NCI-H1105 (cell line): ENCODE measurements around the gene INPP5F.

Experiments
- DNase-seq: peaks from one replicate; lab custom pipeline; 2025; lab: John Stamatoyannopoulos, UW

Gene INPP5F

DNA sequence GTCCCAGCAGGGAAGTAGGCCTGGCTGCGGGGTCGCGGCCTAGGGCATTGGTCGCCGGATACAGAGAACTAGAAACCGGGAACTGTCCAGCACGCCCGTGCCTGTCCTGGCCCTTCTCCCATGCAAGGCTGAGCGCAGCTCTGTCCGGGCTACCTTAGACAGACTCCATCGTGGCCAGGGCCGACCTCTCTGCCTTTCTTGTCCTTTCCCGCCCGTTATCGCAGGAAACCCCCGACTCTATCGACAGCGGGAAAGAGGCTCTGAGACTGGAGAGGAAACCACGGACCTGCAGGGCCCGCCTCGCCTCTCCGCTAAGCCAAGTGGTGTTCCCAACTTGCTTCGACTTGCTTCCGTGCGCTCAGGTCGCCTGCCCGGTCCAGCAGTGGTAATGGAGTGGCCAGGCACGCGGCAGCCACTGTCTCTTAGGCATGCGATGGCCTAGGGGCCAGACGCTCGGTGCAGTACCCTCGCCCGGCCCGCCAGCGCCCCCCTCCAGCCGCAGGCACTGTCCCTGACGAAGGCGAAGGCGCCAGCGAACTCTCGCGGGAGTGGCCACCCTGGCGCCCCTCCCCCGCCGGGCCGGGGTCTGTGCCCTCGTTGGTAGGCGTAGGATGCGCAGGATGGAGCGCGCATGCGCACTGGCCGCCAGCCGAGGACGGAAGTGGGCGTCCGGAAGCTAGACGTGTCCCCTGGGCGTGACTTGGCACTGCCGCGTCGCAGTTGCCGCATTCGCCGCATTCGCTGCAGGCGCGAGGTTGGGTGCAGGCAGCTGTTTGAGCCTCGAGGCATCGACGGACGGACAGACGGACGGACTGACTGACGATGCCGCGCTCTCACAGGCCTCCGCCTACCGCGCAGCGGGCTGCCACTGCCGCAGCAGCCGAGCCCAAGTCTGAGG, 92.4 kb downstream of the INPP5F start:
- no peak for DNase-seq

DNA sequence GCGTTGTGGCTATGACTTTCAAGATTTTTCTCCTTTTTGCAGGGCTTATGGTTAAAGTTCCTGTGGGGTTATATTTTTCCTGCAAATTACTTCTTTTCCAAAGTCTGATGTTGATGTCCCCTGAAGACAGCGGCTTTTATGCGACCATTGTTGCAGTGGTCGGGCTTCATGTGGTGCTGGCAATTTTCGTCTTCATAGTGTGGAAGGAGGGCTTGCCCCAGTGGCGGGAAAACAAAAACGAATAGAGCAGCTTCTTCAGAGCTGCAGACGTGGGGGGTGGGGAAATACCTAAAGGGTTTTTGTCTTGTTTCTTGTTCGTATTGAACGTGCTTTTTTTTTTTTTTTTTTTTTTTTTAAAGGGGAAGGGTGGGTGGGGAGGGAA, 93.0 kb downstream of the INPP5F start:
- no peak for DNase-seq

DNA sequence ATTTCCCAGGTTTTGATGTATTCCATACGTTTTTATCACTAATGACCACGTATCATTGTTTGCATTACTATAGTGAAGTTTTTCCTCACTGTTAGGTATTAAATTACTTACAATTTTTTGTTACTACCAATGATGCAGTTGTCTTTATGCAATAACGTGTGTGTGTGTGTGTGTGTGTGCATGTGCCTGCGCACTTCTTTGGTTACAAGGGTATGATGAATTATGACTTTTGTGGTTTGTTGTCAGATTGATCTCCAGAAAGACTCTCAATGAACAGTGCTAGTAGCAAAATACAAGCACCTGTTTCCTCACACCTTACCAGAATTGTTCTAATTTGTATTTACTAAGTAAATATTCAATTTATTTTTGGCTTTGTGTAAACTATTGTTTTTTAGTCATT, 95.3 kb downstream of the INPP5F start:
- no peak for DNase-seq

DNA sequence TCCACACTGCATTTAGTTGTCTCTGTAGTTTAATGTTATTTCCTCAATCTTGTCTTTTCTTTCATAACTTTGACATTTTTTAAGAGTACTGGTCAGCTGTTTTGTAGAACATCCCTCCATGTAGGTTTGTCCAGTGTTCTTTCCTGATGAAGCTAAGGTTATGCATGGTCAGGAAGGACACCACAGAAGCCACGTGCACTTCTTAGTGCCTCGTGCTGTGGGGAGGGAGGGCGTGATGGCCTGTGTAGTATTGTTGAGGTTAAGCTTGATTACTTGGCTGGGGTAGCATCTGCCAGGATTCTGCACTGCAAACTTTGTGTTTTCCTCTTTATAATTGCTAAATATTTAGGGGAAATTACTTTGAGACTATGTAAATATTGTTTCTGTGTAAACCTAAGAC, 98.4 kb downstream of the INPP5F start:
- no peak for DNase-seq

DNA sequence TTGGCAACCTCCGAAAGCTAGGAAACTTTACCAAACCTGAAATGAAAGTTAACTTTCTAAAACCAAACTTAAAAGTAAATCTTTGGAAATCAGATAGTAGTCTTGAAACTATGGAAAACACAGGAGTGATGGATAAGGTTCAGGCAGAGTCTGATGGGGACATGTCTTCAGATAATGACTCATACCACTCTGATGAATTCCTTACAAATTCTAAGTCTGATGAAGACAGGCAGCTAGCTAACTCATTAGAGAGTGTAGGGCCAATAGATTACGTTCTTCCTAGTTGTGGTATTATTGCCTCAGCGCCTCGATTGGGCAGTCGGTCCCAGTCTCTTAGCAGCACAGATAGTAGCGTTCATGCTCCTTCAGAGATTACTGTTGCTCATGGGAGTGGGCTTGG, 100.9 kb downstream of the INPP5F start:
- DNase-seq, result no peak

DNA sequence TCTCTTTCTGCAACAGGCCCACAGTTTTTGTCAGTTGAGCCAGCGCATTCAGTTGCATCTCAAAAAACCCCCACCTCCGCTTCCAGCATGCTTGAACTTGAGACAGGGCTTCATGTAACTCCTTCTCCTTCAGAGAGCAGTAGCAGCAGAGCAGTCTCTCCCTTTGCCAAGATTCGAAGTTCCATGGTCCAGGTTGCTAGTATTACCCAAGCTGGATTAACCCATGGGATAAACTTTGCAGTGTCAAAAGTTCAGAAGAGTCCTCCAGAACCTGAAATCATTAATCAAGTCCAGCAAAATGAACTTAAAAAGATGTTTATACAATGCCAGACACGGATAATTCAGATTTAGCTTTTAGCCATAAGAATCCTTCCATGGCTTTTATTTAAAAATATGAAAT, 101.6 kb downstream of the INPP5F start:
- DNase-seq, result no peak

DNA sequence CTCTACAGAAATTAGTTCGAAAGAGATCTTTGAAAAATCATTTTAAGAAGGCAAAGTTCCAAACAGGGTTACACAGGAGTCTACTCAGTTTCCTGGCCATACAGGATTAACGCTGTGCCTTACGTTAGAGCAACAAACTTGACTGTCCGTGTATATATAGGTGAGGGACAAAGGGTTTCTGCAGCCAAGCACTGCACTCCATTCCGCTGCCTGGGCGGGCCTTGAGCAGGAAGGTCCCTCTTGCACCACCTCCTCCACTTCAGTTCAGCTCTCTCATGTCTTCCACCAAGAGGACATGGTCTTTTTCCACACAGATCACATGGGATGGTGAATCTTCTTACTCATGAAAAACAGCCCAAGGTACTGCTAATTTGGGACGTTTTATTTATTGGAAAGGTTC, 103.6 kb downstream of the INPP5F start:
- no peak for DNase-seq

DNA sequence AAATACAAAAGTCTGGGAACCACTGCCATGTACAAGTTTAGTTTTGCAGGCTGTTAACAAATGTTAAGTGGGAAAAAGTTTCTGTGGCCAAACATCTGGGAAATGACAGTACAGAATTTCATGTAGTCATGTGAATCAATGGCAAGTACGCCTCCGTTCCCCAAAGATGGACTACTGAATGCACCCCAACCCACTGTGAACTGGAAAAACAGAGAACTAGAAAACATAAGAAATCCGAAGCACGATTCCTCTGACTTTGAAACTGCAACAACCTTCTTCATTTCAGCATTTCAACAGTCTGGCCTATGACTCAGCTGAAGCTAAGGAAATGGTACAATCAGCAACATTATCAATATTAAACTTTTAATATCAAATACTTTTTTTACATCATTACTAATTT, 105.0 kb downstream of the INPP5F start:
- DNase-seq, result no peak

DNA sequence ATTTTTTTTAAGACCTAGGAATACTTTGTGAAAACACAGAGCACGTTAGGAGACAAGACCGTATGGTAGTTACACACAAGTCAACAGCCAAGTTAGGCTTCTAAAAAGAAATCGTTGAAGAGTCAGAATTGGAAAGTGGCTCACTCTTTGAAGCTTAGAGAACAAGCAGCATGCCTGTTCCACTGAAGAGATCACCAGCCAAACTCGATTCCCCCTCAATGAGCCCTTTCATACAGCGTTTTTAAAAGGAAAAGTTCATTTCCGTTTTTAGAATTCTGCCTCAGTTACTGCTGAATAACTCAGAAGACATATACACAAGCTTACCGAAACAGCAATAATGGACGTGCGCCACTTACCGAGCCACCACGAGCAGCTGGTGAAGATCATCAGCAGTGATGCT, 105.8 kb downstream of the INPP5F start:
- DNase-seq, result no peak

DNA sequence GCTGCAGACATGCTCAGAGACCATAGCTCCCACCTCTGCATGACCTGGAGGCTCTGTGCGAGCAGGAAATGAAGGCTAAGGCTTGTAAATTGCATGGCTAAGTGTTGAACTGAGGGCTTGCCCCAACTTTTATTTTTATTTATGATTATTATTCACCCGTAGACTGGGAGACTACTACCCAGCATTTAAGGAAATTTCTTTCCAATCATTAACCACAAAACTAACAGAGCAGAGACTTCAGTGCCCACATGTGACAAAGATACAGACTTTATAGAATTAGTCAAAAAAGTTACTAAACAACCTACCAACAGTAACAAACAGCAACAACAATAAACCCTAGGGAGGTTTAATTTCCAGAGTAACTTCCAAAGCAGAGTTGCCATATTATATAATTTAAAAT, 107.1 kb downstream of the INPP5F start:
- DNase-seq, result no peak

DNA sequence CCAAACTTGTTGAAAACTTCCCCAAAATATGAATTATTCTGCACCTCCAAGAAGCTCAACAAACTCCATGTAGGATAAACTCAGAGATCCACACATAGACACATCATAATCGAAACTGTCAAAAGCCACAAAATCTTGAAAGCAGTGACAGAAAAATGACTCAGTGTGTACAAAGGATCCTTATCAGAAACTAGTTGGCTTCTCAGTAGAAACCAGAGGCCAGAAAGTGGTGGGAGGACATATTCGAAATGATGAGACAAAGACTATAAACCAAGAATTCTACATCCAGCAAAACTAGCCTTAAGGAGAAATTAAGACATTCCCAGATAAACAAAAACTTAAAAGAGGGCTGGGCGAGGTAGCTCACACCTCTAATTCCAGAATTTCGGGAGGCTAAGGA, 108.3 kb downstream of the INPP5F start:
- DNase-seq, result no peak

DNA sequence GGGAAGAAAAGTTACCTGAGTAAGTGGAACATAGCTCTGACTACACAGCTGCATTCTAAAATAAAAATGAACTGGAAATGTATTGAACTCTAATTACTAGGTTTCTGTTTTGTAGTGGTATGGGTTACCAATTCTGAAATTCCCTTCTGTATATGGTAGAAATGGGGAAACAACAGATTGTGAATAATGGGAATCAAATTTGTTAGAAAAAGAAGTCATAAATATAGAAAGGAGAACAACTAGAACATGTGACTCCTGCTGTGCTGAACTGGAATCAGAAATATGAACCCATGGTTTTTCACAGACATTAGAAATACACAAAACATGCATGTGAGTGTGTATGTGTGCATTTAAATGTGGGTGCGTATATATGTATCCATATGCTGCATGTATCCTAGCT, 119.8 kb downstream of the INPP5F start:
- DNase-seq, result no peak

DNA sequence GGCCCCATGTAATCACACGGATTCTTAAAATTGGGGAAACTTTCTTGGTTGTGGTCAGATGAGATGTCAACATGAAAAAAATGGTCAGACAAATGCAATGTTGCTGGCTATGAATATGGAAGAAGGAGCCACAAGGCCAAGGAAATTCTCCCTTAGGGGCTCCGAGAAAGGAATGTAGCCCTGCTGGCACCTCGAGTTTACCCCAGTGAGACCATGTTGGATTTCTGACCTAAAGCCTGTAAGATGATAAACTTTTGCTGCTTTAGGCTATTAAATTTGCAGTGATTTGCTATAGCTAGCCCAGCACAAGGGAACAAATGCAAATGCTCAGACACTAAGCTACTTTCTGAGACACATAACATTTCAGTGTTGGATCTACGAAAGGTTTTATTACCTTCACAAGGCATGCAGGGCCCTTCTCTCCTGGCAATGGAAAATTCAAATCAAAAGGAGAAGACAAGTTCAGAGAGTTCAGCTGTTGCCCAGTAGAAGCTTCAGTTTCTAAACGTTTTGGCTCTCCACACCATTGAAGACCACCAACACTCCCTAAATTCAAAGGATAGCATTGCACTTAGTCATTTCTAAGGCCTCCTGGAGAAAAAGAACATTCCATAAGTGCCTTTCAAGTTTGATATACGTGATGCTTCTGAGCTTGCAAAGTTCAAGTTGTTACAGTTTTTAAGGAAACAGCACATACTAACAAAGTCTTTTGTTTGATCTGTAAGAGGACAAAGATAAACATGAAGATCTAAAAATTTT, 123.4 kb downstream of the INPP5F start:
- no peak for DNase-seq

DNA sequence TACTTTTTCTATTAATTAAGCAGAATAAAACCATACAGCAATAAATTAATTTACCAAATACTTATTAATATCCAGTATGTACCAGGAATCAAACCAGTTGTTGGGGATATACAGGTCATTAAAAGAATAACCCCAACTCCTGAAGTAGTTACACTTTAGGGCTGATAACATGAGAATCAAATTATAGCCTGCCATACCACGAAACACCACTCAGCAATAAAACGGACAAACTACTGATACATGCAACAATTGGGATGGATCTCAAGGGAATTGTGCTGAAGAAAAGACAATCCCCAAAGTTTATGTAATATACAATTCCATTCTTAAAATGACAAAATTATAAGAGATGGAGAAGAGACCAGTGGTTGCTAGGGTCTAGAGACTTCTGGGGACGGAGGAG, 124.1 kb downstream of the INPP5F start:
- DNase-seq, result no peak

DNA sequence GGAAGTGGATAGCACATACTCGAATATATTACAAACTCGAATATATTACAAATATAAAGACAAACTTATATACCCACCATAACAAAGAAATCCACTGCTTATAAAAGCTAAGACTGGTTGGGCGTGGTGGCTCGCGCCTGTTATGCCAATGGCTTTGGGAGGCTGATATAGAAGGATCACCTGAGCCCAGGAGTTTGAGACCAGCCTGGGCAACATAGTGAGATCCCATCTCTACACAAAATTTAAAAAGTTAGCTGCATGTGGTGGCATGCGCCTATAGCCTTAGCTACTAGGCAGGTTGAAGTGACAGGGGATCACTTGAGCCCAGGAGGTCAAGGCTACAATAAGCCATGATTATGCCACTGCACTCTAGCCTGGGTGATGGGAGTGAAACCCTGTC, 126.4 kb downstream of the INPP5F start:
- no peak for DNase-seq

DNA sequence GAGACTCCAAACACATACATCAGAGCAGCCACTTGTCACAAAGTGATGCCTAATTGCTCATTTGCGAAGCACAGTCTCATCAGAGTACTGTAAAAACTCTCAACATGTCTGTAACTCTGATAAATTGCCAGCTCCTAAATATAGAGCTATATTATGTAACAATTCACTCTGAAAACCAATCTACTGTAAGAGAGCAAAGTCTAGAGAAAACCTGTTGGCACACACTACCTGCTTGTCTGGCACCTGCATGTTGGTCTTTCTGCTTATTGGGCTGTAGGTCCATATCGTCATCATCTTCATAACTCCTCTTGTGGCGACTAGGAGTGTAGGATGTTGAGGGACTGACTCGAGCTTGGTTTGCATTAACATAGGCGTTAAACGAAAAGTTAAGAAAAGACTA, 127.0 kb downstream of the INPP5F start:
- no peak for DNase-seq

DNA sequence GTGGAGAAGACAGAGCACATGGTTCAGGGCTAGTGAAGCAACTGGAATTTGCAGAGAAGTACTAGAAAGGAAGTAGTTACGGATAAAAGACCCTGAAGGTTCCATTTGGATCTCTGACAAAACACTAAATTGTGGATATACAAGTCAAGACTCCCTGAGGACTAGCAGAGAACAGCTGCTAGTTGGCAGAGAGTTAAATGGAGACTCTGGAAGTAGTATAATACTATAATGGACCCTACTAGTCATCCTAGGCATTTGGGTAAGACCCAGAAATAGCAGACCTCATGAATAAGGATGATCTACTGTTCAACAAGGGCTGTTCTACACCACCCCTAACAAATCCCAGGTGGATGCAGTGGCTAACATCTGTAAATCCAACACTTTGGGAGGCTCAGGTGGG, 127.7 kb downstream of the INPP5F start:
- no peak for DNase-seq

DNA sequence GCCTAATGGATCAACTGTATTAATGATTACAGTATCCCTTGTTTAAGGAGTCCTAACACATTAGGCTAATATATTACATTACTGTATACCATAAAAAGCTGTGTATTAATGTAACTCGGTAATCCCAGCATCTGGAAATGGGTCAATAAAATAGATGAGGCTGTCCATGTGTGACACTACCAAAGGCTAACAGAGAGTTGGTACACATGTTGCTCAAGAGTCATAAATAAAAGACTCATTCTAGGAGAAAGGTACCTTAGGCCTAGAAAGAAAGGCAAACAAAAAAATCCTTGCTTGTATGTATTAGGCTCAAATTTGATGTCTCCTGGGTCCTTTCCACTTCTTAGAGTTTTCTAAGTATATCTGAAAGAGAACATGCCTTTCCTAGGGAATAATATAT, 132.2 kb downstream of the INPP5F start:
- no peak for DNase-seq

DNA sequence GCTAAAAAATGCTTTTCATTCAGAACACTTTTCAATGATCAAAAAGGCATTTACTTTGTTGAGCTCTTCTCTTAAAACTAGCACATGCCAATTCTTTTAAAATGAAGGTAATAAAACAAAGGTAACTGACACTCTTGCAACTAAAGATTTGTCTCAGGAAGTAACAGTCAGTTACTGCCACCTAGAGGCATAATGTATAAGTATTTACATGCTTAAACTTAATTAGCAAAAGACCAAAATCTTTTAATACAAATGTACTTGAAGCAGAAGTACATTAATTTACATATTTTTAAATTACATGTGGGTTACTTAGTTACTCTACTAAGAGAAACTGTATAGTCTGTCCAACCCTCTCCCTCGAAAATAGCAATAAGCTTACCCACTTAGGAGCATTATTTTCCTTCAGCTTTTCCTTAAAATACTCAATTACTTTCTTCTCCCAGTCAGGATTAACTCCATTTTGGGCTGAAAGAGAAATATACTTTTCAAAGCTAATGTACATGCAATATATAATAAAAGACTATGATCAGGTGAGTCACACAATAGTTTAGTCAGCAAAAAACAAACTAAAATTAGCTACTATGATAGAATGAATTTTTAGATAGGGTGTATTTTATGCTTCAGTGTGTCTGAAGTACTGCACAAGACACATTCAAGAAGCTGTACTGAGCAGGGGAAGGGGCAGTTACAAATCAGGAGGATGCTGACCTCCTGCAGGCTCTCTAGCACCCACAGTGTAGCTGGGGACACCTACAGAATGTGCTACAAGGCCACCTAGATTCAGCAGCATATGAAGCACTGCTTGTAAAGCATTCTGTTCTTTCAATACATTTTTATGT, 133.8 kb downstream of the INPP5F start:
- DNase-seq, result no peak

DNA sequence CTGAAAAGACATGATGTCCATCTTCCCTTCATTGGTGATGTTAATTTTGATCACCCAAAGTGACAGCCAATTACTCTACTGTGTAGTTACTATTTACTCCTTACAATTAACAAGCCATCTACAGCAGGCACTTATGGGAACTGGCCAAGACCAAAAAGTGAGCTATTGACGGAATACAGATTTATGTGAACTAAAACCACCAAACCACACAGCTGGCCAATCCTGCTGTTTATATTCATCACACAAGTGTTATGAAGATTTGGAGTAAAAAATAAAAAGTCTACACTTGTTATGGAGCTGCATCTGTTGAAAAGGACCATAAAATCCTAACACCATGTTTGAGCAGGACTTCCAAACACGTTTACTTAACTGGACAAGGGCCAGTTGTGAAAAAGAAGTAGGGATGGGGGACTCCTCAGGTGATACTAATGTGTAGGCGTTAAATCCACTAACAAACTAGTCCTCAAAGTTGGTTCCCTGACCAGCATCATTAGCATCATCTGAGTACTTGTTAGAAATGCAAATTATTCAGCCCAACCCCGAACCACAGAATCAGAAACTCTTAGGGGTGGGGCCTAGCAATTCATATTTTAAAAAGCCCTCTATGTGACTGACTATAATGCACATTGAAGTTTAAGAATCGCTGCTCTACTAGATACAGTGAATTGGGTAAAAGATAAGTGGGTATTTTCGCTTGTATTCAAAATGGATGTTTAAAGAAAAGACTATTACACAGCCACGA, 135.2 kb downstream of the INPP5F start:
- no peak for DNase-seq

DNA sequence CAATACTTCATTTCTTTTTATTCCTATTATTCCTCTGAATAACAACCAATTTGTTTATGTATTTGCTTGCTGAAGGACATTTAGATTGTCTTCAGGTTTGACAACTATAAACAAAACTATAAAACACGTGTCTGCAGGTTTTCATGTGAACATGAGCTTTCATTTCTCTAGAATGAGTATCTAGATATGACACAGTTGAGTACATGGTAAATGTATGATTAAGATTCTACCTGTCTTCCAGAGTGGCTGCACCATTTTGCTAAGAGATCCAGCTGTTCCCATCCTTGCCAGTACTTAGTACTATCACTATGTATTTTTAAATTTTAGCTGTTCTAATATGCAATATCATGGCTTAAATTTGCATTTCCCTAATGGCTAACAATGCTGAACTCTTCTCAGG, 136.7 kb downstream of the INPP5F start:
- no peak for DNase-seq
